ENCODE results near the gene CENPP.

CENPP gene

GRCh38 chr9:92308893-92309292, 16.9 kb upstream of the CENPP start:
- DNase-seq (ENCODE audit: insufficient read length, low spot score) (no peak), FAIRE-seq (no peak)
- no peak for TF ChIP-seq POLR2A (IDR thresholded peaks at IDR 0.05; ENCODE audit: low read depth, low read length)
- TF ChIP-seq POLR2AphosphoS5 (IDR thresholded peaks at IDR 0.05; ENCODE audit: low read depth, low read length) = no peak
- no peak for TF ChIP-seq TAF1 (IDR thresholded peaks at IDR 0.05; ENCODE audit: low read depth, low read length)
- TF ChIP-seq POU2F2 (IDR thresholded peaks at IDR 0.05; ENCODE audit: low read depth, low read length) = no peak
- no peak for TF ChIP-seq PAX5 (IDR thresholded peaks at IDR 0.05; ENCODE audit: insufficient read depth, low read length, severe bottlenecking)
- TF ChIP-seq SPI1 (IDR thresholded peaks at IDR 0.05; ENCODE audit: low read depth, low read length) = no peak

- no peak for FAIRE-seq
- no peak for DNase-seq (ENCODE audit: insufficient read length, low spot score)
- no peak for TF ChIP-seq POLR2AphosphoS5 (IDR thresholded peaks at IDR 0.05; ENCODE audit: low read depth, low read length)
- no peak for TF ChIP-seq POLR2A (IDR thresholded peaks at IDR 0.05; ENCODE audit: low read depth, low read length)
- no peak for TF ChIP-seq TAF1 (IDR thresholded peaks at IDR 0.05; ENCODE audit: low read depth, low read length)
- TF ChIP-seq SPI1 (IDR thresholded peaks at IDR 0.05; ENCODE audit: low read depth, low read length) = no peak
- no peak for TF ChIP-seq PAX5 (IDR thresholded peaks at IDR 0.05; ENCODE audit: insufficient read depth, low read length, severe bottlenecking)
- TF ChIP-seq POU2F2 (IDR thresholded peaks at IDR 0.05; ENCODE audit: low read depth, low read length) = no peak
These were observed 15.2 kb upstream of the CENPP start for GRCh38 chr9:92310562-92310961.

GRCh38 chr9:92312887-92313623, 12.7 kb upstream of the CENPP start:
- FAIRE-seq = no peak
- no peak for DNase-seq (ENCODE audit: insufficient read length, low spot score)
- TF ChIP-seq SPI1 (IDR thresholded peaks at IDR 0.05; ENCODE audit: low read depth, low read length) (no peak), POU2F2 (IDR thresholded peaks at IDR 0.05; ENCODE audit: low read depth, low read length) (no peak), TAF1 (IDR thresholded peaks at IDR 0.05; ENCODE audit: low read depth, low read length) (no peak), POLR2A (IDR thresholded peaks at IDR 0.05; ENCODE audit: low read depth, low read length) (no peak), POLR2AphosphoS5 (IDR thresholded peaks at IDR 0.05; ENCODE audit: low read depth, low read length) (no peak), PAX5 (IDR thresholded peaks at IDR 0.05; ENCODE audit: insufficient read depth, low read length, severe bottlenecking) (no peak)

- FAIRE-seq (no peak), DNase-seq (ENCODE audit: insufficient read length, low spot score) (no peak)
- TF ChIP-seq PAX5 (IDR thresholded peaks at IDR 0.05; ENCODE audit: insufficient read depth, low read length, severe bottlenecking) (no peak), TAF1 (IDR thresholded peaks at IDR 0.05; ENCODE audit: low read depth, low read length) (no peak), SPI1 (IDR thresholded peaks at IDR 0.05; ENCODE audit: low read depth, low read length) (no peak), POU2F2 (IDR thresholded peaks at IDR 0.05; ENCODE audit: low read depth, low read length) (no peak), POLR2A (IDR thresholded peaks at IDR 0.05; ENCODE audit: low read depth, low read length) (no peak), POLR2AphosphoS5 (IDR thresholded peaks at IDR 0.05; ENCODE audit: low read depth, low read length) (no peak)
These were observed 12.1 kb upstream of the CENPP start for GRCh38 chr9:92313624-92314012.

GRCh38 chr9:92315456-92315855, 10.3 kb upstream of the CENPP start:
- no peak for DNase-seq (ENCODE audit: insufficient read length, low spot score)
- TF ChIP-seq SPI1 (IDR thresholded peaks at IDR 0.05; ENCODE audit: low read depth, low read length) = no peak
- no peak for TF ChIP-seq POLR2AphosphoS5 (IDR thresholded peaks at IDR 0.05; ENCODE audit: low read depth, low read length)
- no peak for FAIRE-seq

GRCh38 chr9:92324431-92324830, 1.3 kb upstream of the CENPP start:
- no peak for TF ChIP-seq TAF1 (IDR thresholded peaks at IDR 0.05; ENCODE audit: low read depth, low read length)
- TF ChIP-seq POU2F2 (IDR thresholded peaks at IDR 0.05; ENCODE audit: low read depth, low read length) = no peak
- TF ChIP-seq POLR2AphosphoS5 (IDR thresholded peaks at IDR 0.05; ENCODE audit: low read depth, low read length) = no peak
- no peak for TF ChIP-seq SPI1 (IDR thresholded peaks at IDR 0.05; ENCODE audit: low read depth, low read length)
- TF ChIP-seq PAX5 (IDR thresholded peaks at IDR 0.05; ENCODE audit: insufficient read depth, low read length, severe bottlenecking) = no peak
- TF ChIP-seq POLR2A (IDR thresholded peaks at IDR 0.05; ENCODE audit: low read depth, low read length) = no peak
- DNase-seq (ENCODE audit: insufficient read length, low spot score) (no peak), FAIRE-seq (no peak)

- FAIRE-seq = no peak
- TF ChIP-seq PAX5 (IDR thresholded peaks at IDR 0.05; ENCODE audit: insufficient read depth, low read length, severe bottlenecking) (no peak), TAF1 (IDR thresholded peaks at IDR 0.05; ENCODE audit: low read depth, low read length) (no peak)
- DNase-seq (ENCODE audit: insufficient read length, low spot score) = no peak
These were observed 874 bp upstream of the CENPP start for GRCh38 chr9:92324889-92325268.

GRCh38 chr9:92325991-92326500, 293 bp downstream of the CENPP start:
- FAIRE-seq = no peak
- DNase-seq (ENCODE audit: insufficient read length, low spot score) = peak; percentile 23
- TF ChIP-seq POLR2A (IDR thresholded peaks at IDR 0.05; ENCODE audit: low read depth, low read length) (no peak; the same call in 1 of the 2 replicates), PAX5 (IDR thresholded peaks at IDR 0.05; ENCODE audit: insufficient read depth, low read length, severe bottlenecking) (no peak), TAF1 (IDR thresholded peaks at IDR 0.05; ENCODE audit: low read depth, low read length) (no peak), POU2F2 (IDR thresholded peaks at IDR 0.05; ENCODE audit: low read depth, low read length) (0 out of 2 replicates have a peak, but pooled peaks have one; percentile 37), POLR2AphosphoS5 (IDR thresholded peaks at IDR 0.05; ENCODE audit: low read depth, low read length) (peak; percentile 70; the same call in 1 of the 2 replicates)

- TF ChIP-seq POLR2A (IDR thresholded peaks at IDR 0.05; ENCODE audit: low read depth, low read length) = no peak
- TF ChIP-seq POLR2AphosphoS5 (IDR thresholded peaks at IDR 0.05; ENCODE audit: low read depth, low read length) = no peak
- no peak for TF ChIP-seq SPI1 (IDR thresholded peaks at IDR 0.05; ENCODE audit: low read depth, low read length)
- TF ChIP-seq POU2F2 (IDR thresholded peaks at IDR 0.05; ENCODE audit: low read depth, low read length) = no peak
- TF ChIP-seq TAF1 (IDR thresholded peaks at IDR 0.05; ENCODE audit: low read depth, low read length) = no peak
- no peak for TF ChIP-seq PAX5 (IDR thresholded peaks at IDR 0.05; ENCODE audit: insufficient read depth, low read length, severe bottlenecking)
- no peak for DNase-seq (ENCODE audit: insufficient read length, low spot score)
- no peak for FAIRE-seq
These were observed 1.6 kb downstream of the CENPP start for GRCh38 chr9:92327283-92327850.

- DNase-seq (ENCODE audit: insufficient read length, low spot score) (no peak), FAIRE-seq (no peak)
- no peak for TF ChIP-seq PAX5 (IDR thresholded peaks at IDR 0.05; ENCODE audit: insufficient read depth, low read length, severe bottlenecking)
- no peak for TF ChIP-seq POLR2AphosphoS5 (IDR thresholded peaks at IDR 0.05; ENCODE audit: low read depth, low read length)
- TF ChIP-seq POLR2A (IDR thresholded peaks at IDR 0.05; ENCODE audit: low read depth, low read length) = no peak
- no peak for TF ChIP-seq TAF1 (IDR thresholded peaks at IDR 0.05; ENCODE audit: low read depth, low read length)
- no peak for TF ChIP-seq SPI1 (IDR thresholded peaks at IDR 0.05; ENCODE audit: low read depth, low read length)
- no peak for TF ChIP-seq POU2F2 (IDR thresholded peaks at IDR 0.05; ENCODE audit: low read depth, low read length)
These were observed 2.5 kb downstream of the CENPP start for GRCh38 chr9:92328225-92328624.
